ENCODE results near the gene CAPNS2.

CAPNS2 gene

DNA sequence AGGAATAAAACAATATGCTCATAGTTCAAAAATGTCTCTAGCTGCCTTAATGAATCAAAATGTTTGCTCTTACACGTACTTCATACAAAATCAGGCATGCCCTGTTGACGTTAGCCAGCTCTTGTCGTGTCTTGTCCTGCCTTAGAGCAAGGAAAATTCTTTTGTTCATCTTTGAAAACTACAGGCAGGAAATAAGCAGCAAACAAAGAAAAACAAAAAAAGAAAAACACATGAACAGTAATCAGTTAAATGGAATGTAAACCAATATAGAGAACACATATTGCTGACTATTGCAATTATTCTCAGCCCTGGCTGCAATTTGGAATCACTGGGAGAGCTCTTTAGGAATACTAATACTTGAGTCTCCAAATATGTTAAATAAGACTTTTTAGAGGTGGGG, 1.7 kb downstream of the CAPNS2 start:
- H3K36me3 ChIP-seq, result no peaks in the 10 kb centered on the region
- TF ChIP-seq, protein P1, sequence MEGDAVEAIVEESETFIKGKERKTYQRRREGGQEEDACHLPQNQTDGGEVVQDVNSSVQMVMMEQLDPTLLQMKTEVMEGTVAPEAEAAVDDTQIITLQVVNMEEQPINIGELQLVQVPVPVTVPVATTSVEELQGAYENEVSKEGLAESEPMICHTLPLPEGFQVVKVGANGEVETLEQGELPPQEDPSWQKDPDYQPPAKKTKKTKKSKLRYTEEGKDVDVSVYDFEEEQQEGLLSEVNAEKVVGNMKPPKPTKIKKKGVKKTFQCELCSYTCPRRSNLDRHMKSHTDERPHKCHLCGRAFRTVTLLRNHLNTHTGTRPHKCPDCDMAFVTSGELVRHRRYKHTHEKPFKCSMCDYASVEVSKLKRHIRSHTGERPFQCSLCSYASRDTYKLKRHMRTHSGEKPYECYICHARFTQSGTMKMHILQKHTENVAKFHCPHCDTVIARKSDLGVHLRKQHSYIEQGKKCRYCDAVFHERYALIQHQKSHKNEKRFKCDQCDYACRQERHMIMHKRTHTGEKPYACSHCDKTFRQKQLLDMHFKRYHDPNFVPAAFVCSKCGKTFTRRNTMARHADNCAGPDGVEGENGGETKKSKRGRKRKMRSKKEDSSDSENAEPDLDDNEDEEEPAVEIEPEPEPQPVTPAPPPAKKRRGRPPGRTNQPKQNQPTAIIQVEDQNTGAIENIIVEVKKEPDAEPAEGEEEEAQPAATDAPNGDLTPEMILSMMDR (IDR thresholded peaks at IDR 0.05; ENCODE audit: low read depth, low read length), result no peak
- no peak overlapping the region for H3K4me3 ChIP-seq (ENCODE audit: low read depth, low read length)
- no peaks in the 10 kb centered on the region for H3K9me3 ChIP-seq (ENCODE audit: severe bottlenecking)
- no peaks in the 10 kb centered on the region for H3K27me3 ChIP-seq (ENCODE audit: insufficient read depth, low read depth, severe bottlenecking)
- no peak for DNase-seq
- H3K27ac ChIP-seq, result no peak overlapping the region

GRCh38 chr16:55569025-55569424, 2.5 kb downstream of the CAPNS2 start:
- no peak overlapping the region for H3K4me3 ChIP-seq (ENCODE audit: low read depth, low read length)
- no peak for DNase-seq
- no peaks in the 10 kb centered on the region for H3K9me3 ChIP-seq (ENCODE audit: severe bottlenecking)
- no peaks in the 10 kb centered on the region for H3K36me3 ChIP-seq
- H3K27me3 ChIP-seq (ENCODE audit: insufficient read depth, low read depth, severe bottlenecking), result no peaks in the 10 kb centered on the region
- TF ChIP-seq, protein P1 (IDR thresholded peaks at IDR 0.05; ENCODE audit: low read depth, low read length), result no peak
- H3K27ac ChIP-seq, result no peak overlapping the region

GRCh38 chr16:55570159-55570558, 3.7 kb downstream of the CAPNS2 start:
- H3K27me3 ChIP-seq (ENCODE audit: insufficient read depth, low read depth, severe bottlenecking), result no peaks in the 10 kb centered on the region
- H3K27ac ChIP-seq, result no peak overlapping the region
- no peak for DNase-seq
- TF ChIP-seq, protein P1 (IDR thresholded peaks at IDR 0.05; ENCODE audit: low read depth, low read length), result no peak
- H3K4me3 ChIP-seq (ENCODE audit: low read depth, low read length), result no peak overlapping the region
- no peaks in the 10 kb centered on the region for H3K36me3 ChIP-seq
- no peaks in the 10 kb centered on the region for H3K9me3 ChIP-seq (ENCODE audit: severe bottlenecking)

DNA sequence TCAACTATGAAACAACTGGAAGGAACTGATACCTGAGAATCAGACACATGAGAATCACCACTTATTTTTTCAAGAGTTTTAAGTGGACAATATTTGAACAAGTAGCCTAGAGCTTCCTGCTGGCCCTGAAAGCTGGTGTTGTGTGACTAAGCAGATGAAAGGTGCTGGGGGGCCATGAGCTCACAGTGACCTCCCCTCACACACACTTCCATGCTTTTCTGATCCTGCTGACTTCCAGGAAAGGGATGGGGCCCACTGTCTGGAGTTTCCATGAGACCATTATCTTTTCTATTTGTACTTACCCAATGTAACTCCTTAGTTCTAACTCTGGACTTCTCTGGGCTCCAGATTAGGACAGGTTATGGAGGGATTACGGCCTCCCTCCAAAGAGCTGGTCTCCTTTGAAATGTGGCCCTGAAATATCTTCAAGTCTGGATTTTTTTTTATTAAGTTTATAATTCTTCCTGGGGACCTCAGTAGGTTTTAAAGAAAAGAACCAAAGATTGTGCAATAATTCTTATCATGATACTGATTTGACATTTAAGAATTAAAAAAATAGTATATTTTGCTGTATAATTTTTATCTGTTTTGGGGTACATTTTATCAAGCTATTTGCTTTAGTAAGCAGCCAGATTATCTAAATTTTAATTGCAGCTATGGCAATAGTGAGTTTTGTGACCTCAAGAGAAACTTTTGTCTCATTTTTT, 4.9 kb downstream of the CAPNS2 start:
- Histone ChIP-seq H3K36me3 (no peaks in the 10 kb centered on the region), H3K4me3 (ENCODE audit: low read depth, low read length) (no peak overlapping the region), H3K9me3 (ENCODE audit: severe bottlenecking) (no peaks in the 10 kb centered on the region), H3K27ac (no peak overlapping the region), H3K27me3 (ENCODE audit: insufficient read depth, low read depth, severe bottlenecking) (no peaks in the 10 kb centered on the region)
- no peak for DNase-seq
- TF ChIP-seq, protein P1 (IDR thresholded peaks at IDR 0.05; ENCODE audit: low read depth, low read length), result no peak

- Histone ChIP-seq H3K9me3 (ENCODE audit: severe bottlenecking) (no peaks in the 10 kb centered on the region), H3K27me3 (ENCODE audit: insufficient read depth, low read depth, severe bottlenecking) (no peaks in the 10 kb centered on the region), H3K27ac (no peak overlapping the region), H3K36me3 (no peaks in the 10 kb centered on the region), H3K4me3 (ENCODE audit: low read depth, low read length) (no peak overlapping the region)
- DNase-seq, result no peak
- TF ChIP-seq, protein P1 (IDR thresholded peaks at IDR 0.05; ENCODE audit: low read depth, low read length), result no peak
These were observed 6.0 kb downstream of the CAPNS2 start for GRCh38 chr16:55572439-55572838.

GRCh38 chr16:55574811-55575210, 8.3 kb downstream of the CAPNS2 start:
- no peaks in the 10 kb centered on the region for H3K27me3 ChIP-seq (ENCODE audit: insufficient read depth, low read depth, severe bottlenecking)
- TF ChIP-seq, protein P1 (IDR thresholded peaks at IDR 0.05; ENCODE audit: low read depth, low read length), result no peak
- no peaks in the 10 kb centered on the region for H3K9me3 ChIP-seq (ENCODE audit: severe bottlenecking)
- no peak for DNase-seq
- H3K27ac ChIP-seq, result no peak overlapping the region
- H3K4me3 ChIP-seq (ENCODE audit: low read depth, low read length), result no peak overlapping the region
- H3K36me3 ChIP-seq, result peaks cover 5% of the 10 kb centered on the region; the same call in 1 of the 2 replicates
